ENCODE data around the gene TAGLN2.

DNA sequence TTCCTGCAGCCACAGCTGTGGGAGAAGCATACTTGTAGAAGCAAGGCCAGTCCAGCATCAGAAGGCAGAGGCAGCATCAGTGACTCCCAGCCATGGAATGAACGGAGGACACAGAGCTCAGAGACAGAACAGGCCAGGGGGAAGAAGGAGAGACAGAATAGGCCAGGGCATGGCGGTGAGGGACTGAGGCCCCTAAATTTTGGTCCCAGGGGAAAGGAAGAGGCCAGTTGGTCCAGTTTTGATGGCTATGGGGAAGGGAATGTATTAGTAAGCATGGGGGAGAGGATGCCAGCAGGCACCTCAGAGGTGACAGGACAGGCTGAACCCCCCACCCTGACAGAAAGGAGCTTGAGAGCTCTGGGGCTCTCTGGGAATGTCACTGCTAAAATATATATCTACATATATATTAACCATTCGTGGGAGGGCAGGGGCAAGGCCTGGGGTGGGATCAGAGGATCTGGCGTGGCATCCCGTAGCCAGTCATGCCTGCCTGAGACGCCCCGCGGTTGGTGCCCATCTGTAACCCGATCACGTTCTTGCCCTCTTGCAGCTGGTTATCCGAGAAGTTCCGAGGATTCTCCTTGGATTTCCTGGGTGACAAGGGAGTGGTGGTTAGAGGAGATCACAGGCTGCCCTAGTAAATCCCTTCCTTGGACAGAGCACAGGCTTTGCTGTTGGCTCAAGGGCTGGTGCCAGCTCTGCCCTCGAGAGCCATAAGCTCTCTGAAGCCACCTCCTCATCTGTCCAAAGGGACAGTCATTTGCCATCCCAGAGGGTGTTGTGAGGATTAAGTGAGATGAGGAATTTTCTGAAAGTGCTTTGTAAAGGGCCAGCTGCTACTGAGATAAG lies 6.7 kb downstream of the TAGLN2 start:
- no peak for TF ChIP-seq GATA2 (IDR thresholded peaks at IDR 0.05; ENCODE audit: low read depth, low read length)
- TF ChIP-seq GATA3 (IDR thresholded peaks at IDR 0.05; ENCODE audit: low read depth, low read length), result no peak

All from SH-SY5Y (cell line).